Measurements from ENCODE around the gene PTPRF.

GRCh38 chr1:43612406-43612805, 81.7 kb downstream of the PTPRF start:
- TF ChIP-seq, protein P1, sequence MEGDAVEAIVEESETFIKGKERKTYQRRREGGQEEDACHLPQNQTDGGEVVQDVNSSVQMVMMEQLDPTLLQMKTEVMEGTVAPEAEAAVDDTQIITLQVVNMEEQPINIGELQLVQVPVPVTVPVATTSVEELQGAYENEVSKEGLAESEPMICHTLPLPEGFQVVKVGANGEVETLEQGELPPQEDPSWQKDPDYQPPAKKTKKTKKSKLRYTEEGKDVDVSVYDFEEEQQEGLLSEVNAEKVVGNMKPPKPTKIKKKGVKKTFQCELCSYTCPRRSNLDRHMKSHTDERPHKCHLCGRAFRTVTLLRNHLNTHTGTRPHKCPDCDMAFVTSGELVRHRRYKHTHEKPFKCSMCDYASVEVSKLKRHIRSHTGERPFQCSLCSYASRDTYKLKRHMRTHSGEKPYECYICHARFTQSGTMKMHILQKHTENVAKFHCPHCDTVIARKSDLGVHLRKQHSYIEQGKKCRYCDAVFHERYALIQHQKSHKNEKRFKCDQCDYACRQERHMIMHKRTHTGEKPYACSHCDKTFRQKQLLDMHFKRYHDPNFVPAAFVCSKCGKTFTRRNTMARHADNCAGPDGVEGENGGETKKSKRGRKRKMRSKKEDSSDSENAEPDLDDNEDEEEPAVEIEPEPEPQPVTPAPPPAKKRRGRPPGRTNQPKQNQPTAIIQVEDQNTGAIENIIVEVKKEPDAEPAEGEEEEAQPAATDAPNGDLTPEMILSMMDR (IDR thresholded peaks at IDR 0.05): no peak
- TF ChIP-seq POLR2A (IDR thresholded peaks at IDR 0.05): no peak
- TF ChIP-seq POLR2AphosphoS5 (IDR thresholded peaks at IDR 0.05): no peak
